ENCODE data around the gene SCFD2. TPM values are rescaled to one million over a fixed set of nuclear protein-coding genes. Genes with fewer than 3 reads are reported as not detected.

Gene SCFD2
- total and polyA plus RNA-seq, 2 donors (not counting 3 experiments of a cell fraction or from before 2014, with no cell fraction given) = 12.3 to 22.8 TPM

DNA sequence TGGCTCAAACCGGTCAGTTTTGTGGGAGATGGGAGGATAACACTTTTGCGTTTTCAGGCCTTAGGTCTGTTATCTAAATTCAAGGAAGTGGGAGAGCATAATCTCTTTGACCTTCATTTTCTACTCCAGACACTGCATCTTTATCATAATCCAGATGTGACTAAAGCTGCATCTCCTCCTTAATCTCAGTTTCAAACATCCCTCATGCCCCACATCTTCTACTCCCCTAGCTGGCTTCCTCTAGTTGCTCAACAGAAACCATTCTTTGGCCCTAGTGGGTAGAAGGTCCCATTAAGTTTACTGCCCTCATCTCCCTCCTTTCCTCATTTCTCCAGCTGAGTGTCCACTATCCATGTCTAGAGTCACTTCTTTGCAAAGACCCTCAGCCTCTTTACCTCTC is 522.5 kb downstream of the SCFD2 start:
- no peak overlapping the region for H2AFZ ChIP-seq (ENCODE audit: low read depth, low read length)
- H3K4me1 ChIP-seq (ENCODE audit: control insufficient read depth, extremely low read depth, insufficient read depth, low read length) = no peaks in the 10 kb centered on the region
- no peak for FAIRE-seq
- no peak overlapping the region for H3K9ac ChIP-seq (replicated peaks; ENCODE audit: extremely low read depth, insufficient read depth, low read length)
- no peak overlapping the region for H3K4me2 ChIP-seq (ENCODE audit: insufficient read depth, low read length)
- H3K79me2 ChIP-seq (ENCODE audit: control insufficient read depth, insufficient read depth, low read length) = no peaks in the 10 kb centered on the region
- no TSS peak for BruUV-seq (replicated peaks)
- H3K4me3 ChIP-seq (replicated peaks in 1 of 3; ENCODE audit: insufficient read depth in 1 of 3, low read depth in 1 of 3, low read length in 3 of 3) = no peak overlapping the region
- no peak for DNase-seq (ENCODE audit: low read depth, low spot score)
- H3K27ac ChIP-seq (ENCODE audit: insufficient read depth, low read depth, low read length) = no peak overlapping the region
- H3K9me3 ChIP-seq (replicated peaks; ENCODE audit: control insufficient read depth, insufficient read depth, low read length) = no peaks in the 10 kb centered on the region
- no peaks in the 10 kb centered on the region for H3K36me3 ChIP-seq (ENCODE audit: control insufficient read depth in 2 of 2, extremely low read depth in 1 of 2, insufficient read depth in 2 of 2, low read length in 2 of 2)
- ChIA-PET CTCF (interaction anchor here (0.7 kb wide), 1 partner anchor 1391 kb away, joined by 3 read pairs; no protein-coding TSS in a partner anchor), POLR2A (no interaction called here)
- intact Hi-C loops (cut with micrococcal nuclease) = no loop called here
- H4K20me1 ChIP-seq (replicated peaks; ENCODE audit: control insufficient read depth, extremely low read depth, insufficient read depth, low read length) = no peaks in the 10 kb centered on the region
- TF ChIP-seq, protein P1, sequence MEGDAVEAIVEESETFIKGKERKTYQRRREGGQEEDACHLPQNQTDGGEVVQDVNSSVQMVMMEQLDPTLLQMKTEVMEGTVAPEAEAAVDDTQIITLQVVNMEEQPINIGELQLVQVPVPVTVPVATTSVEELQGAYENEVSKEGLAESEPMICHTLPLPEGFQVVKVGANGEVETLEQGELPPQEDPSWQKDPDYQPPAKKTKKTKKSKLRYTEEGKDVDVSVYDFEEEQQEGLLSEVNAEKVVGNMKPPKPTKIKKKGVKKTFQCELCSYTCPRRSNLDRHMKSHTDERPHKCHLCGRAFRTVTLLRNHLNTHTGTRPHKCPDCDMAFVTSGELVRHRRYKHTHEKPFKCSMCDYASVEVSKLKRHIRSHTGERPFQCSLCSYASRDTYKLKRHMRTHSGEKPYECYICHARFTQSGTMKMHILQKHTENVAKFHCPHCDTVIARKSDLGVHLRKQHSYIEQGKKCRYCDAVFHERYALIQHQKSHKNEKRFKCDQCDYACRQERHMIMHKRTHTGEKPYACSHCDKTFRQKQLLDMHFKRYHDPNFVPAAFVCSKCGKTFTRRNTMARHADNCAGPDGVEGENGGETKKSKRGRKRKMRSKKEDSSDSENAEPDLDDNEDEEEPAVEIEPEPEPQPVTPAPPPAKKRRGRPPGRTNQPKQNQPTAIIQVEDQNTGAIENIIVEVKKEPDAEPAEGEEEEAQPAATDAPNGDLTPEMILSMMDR (IDR thresholded peaks at IDR 0.05; ENCODE audit: extremely low read depth in 1 of 2, insufficient read depth in 1 of 2, low read depth in 1 of 2, low read length in 2 of 2) = no peak
- TF ChIP-seq FOS (IDR thresholded peaks at IDR 0.05; ENCODE audit: borderline replicate concordance, insufficient read depth, low read length) (no peak), MYC (IDR thresholded peaks at IDR 0.05; ENCODE audit: low read depth, low read length) (no peak), GATA2 (IDR thresholded peaks at IDR 0.05; ENCODE audit: insufficient read depth, insufficient read length, low read depth, low read length) (no peak)
- TF ChIP-seq, protein P2, sequence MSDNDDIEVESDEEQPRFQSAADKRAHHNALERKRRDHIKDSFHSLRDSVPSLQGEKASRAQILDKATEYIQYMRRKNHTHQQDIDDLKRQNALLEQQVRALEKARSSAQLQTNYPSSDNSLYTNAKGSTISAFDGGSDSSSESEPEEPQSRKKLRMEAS (IDR thresholded peaks at IDR 0.05; ENCODE audit: insufficient read depth, insufficient read length) = no peak
- H3K9me1 ChIP-seq (replicated peaks; ENCODE audit: control insufficient read depth, extremely low read depth, insufficient read depth, low read length) = no peaks in the 10 kb centered on the region
- H3K27me3 ChIP-seq (ENCODE audit: control insufficient read depth in 2 of 2, insufficient read depth in 2 of 2, low read length in 2 of 2) = peaks cover 0 to 25% of the 10 kb centered on the region in 2 experiments
- dilution Hi-C loops (cut with MboI; ENCODE audit: extremely low pct_ligation_motif_present, low sequenced_read_pairs) = no loop called here

DNA sequence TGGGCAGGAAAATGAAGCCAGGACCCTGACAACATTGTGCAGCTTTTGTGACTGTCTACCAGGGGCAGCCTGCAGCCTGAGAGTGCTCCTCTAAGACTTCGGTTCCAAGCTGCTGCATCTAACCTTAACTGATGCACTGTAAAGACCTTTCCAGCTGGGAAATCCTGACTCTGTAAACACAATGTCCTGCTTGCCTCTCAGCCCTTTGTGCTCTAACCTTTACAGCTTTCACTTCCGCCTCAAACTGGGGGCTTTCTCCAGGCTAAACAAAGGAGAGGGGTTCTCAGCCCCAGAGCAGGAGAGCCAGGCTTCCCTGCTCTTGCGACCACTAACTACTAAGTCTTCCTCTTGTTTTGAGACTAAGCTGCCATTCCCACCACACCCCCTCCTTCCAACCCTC is 523.1 kb downstream of the SCFD2 start:
- BruUV-seq (replicated peaks) = no TSS peak
- no peak for FAIRE-seq
- intact Hi-C loops (cut with micrococcal nuclease) = no loop called here

More for the DNA sequence above, 523.1 kb downstream of the SCFD2 start:
- DNase-seq (ENCODE audit: low read depth, low spot score) = no peak
- TF ChIP-seq JUN (IDR thresholded peaks at IDR 0.05; ENCODE audit: borderline replicate concordance, insufficient read depth, insufficient read length, low read depth) = no peak
- TF ChIP-seq, protein P2 (IDR thresholded peaks at IDR 0.05; ENCODE audit: insufficient read depth, insufficient read length) = no peak
- no peak for TF ChIP-seq MYC (IDR thresholded peaks at IDR 0.05; ENCODE audit: low read depth, low read length)
- TF ChIP-seq, protein P1 (IDR thresholded peaks at IDR 0.05; ENCODE audit: extremely low read depth in 1 of 2, insufficient read depth in 1 of 2, low read depth in 1 of 2, low read length in 2 of 2) = no peak
- no peak for TF ChIP-seq EZH2 (IDR thresholded peaks at IDR 0.05; ENCODE audit: borderline replicate concordance, low read depth, low read length, severe bottlenecking)
- TF ChIP-seq FOS (IDR thresholded peaks at IDR 0.05; ENCODE audit: borderline replicate concordance, insufficient read depth, low read length) = no peak
- TF ChIP-seq POLR2AphosphoS5 (IDR thresholded peaks at IDR 0.05; ENCODE audit: insufficient read depth, low read depth, low read length) = no peak
- TF ChIP-seq POLR2A (IDR thresholded peaks at IDR 0.05; ENCODE audit: low read depth, low read length) = no peak
- TF ChIP-seq GATA2 (IDR thresholded peaks at IDR 0.05; ENCODE audit: insufficient read depth, insufficient read length, low read depth, low read length) = no peak
- Histone ChIP-seq H3K79me2 (ENCODE audit: control insufficient read depth, insufficient read depth, low read length) (no peaks in the 10 kb centered on the region), H4K20me1 (replicated peaks; ENCODE audit: control insufficient read depth, extremely low read depth, insufficient read depth, low read length) (no peaks in the 10 kb centered on the region), H2AFZ (ENCODE audit: low read depth, low read length) (no peak overlapping the region), H3K27ac (ENCODE audit: insufficient read depth, low read depth, low read length) (no peak overlapping the region), H3K27me3 (ENCODE audit: control insufficient read depth in 2 of 2, insufficient read depth in 2 of 2, low read length in 2 of 2) (peaks cover 0 to 25% of the 10 kb centered on the region in 2 experiments), H3K9ac (replicated peaks; ENCODE audit: extremely low read depth, insufficient read depth, low read length) (no peak overlapping the region), H3K9me3 (replicated peaks; ENCODE audit: control insufficient read depth, insufficient read depth, low read length) (no peaks in the 10 kb centered on the region), H3K4me3 (replicated peaks in 1 of 3; ENCODE audit: insufficient read depth in 1 of 3, low read depth in 1 of 3, low read length in 3 of 3) (no peak overlapping the region), H3K4me2 (ENCODE audit: insufficient read depth, low read length) (no peak overlapping the region), H3K36me3 (ENCODE audit: control insufficient read depth in 2 of 2, extremely low read depth in 1 of 2, insufficient read depth in 2 of 2, low read length in 2 of 2) (no peaks in the 10 kb centered on the region), H3K9me1 (replicated peaks; ENCODE audit: control insufficient read depth, extremely low read depth, insufficient read depth, low read length) (no peaks in the 10 kb centered on the region), H3K4me1 (ENCODE audit: control insufficient read depth, extremely low read depth, insufficient read depth, low read length) (no peaks in the 10 kb centered on the region)
- ChIA-PET POLR2A (no interaction called here), CTCF (interaction anchor here (0.7 kb wide), 1 partner anchor 1391 kb away, joined by 3 read pairs; no protein-coding TSS in a partner anchor)
- dilution Hi-C loops (cut with MboI; ENCODE audit: extremely low pct_ligation_motif_present, low sequenced_read_pairs) = no loop called here
